Activated T-cell treated with anti-CD3 and anti-CD28 coated beads, Interleukin-2, amount 50 U/mL, for 48 hours (primary cell): ENCODE results near the gene SNCG.
"Not testable (repeated sequence)": the region's sequence is repeated elsewhere in the genome, so short reads cannot be mapped to it uniquely, and the experiment has no call there.

Experiments
- DNase-seq, 2 experiments: peaks; one replicate each; pipeline ENCODE4 v3.0.0-alpha.2; 2020

The SNCG gene

DNA sequence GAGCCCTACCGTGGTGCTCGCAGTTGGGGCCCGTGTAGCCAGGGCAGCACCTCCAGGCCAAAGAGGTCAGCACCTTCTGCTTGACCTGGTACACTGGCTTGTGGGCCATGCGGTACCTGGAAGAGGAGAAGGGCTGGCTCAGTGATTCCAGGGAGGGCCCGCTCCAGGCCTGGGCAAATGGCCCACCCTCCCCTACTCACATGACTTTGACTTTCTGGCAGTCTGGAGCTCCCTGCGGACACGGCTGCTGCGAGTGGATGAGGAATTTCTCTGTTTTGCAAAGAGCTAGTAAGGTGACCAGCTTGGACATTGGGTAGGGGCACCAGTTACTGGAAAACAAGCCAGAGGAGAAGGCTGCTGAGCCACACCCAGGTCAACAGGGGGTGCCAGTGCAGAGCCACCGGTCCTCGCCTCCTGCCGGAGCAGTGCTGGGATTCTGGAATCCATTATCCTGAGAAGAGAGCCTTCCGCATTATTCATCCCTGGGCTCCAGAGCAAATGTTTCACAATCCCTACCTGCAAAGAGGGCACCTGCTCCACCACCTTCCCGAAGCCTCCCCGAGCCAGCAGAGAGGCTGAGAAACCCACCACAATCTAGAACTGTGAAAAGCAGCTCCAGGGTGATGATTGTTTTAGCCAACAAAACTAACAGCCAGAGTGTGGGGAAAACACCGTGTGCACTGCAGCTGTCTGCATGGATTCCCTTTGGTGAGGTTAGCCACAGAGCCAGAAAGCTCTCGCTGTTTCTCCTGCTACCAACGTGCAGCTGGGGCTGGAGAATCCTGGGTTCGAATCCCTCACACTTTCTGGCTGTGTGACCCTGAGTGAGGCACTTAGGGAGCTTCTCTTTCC is 12.8 kb upstream of the SNCG start:
- DNase-seq: peak in 1 of 2 experiments; percentile 12

DNA sequence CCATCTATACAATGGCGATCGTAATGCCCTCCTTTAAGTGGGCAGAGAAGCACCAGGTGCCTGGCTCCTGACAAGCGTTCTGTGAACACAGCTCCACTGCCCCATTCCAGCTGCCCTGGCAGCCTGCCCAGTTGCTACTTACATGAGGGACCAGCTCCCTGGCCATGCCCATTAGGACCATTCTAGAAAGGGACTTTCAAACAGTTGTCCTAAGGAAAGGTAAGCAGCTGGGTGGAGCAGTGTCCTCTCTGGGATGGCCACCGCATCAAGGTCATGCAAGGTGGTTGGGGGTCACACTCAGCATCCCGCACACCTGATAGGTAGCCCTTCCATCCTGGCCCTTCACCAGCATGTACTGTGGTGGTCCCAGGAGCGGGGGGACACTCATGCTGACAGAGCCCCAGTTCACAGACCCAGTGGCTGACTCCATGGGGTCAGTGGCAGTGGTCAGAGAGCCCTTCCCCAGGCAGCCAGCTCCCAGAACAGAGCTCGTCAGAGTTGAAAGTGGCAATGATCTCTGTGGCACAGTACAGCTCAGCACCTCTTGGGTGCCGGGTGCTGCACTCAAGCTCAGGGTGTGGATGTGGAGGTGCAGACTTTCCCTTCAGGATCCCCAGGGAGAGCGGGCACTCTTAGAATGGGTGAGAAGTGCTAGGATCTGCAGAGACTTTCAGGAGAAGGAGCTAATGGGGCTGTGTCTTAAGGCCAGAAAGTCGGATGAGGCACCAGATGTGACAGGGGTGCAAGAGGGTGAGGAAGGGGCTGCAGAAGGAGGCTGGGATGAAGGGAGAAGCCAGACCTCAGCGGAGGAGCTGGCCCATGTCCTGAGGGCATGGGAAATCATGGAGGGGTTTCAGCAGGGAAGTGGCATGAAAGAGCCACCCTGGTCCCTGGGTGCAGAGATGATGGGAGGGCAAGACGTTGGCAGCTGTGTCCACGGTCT is 11.9 kb upstream of the SNCG start:
- DNase-seq: peak in 1 of 2 experiments; percentile 10

GRCh38 chr10:86947806-86948205 is 10.6 kb upstream of the SNCG start:
- not testable (repeated sequence) for DNase-seq

GRCh38 chr10:86950349-86950748 is 8.1 kb upstream of the SNCG start:
- DNase-seq: no peak

- DNase-seq: no peak
These were observed 7.1 kb upstream of the SNCG start for GRCh38 chr10:86951184-86951761.

DNA sequence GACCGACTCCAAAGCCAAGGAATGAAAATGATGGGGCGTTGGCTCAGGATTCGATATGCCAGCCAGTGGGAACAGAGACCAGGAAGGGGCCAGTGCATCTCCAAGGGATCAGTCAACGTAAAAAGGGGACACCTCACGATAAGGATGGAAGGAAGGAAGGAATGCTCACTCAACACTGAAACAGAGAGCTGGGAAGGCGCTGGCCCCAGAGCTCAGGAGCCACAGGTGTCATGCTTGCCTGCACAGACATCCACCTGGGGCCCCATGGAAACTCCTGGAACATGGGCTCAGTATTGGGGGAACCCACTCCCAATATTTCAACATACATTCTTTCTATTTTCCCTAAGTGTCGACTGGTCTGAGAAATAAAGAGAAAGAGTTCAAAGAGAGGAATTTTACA is 6.3 kb upstream of the SNCG start:
- DNase-seq: no peak

DNA sequence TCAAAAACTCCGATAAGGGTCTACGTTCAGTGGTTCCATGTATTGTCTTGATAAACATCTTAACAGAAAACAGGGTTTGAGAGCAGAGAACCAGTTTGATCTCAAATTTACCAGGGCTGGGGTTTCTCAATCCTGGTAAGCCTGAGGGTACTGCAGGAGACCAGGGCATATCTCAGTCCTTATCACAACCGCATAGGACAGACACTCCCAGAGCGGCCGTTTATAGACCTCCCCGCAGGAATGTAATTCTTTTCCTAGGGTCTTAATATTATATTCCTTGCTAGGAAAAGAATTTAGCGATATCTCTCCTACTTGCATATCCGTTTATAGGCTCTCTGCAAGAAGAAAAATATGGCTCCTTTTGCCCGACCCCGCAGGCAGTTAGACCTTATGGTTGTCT is 5.7 kb upstream of the SNCG start:
- DNase-seq: not testable (repeated sequence)

- DNase-seq: no peak
These were observed 4.4 kb upstream of the SNCG start for GRCh38 chr10:86953747-86954680.

DNA sequence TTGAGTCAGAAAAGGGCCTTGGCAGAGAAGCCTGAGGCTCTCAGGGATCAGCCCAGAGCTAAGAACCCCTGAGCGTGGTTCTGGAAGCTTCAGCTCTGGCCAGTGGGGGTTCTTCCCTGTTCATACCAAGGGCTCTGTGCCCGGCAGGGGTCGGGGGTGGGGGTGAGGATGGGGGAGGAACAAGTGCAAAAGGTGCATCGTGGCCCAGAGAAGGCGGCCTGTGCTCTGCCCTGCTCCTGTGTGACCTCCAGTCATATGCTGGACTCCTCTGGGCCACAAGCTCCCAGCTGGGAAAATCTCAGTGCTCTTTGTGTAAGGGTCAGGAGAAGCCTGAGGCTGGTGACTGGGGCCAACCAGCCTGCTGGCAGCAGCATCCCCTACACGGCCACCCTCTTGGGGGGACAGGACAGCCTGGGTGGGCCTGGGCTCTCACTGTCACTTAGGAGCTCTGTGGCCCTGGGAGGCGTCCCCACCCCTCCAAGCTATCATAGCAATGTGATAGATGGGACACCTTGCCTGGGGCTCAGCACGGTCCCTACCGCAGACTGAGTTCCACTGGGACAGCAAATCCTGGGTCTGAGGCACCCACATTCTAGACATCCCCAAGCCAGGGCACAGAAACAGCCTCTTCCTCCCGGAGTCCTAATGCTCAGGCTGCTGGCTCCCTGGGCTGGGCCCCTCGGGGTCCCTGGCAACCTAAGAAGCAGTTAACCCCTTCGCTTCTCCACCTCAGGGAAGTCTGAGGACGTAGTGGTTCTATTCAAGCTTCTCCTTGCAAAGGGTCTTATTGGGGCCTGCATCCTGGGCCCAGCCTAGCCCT is 3.5 kb upstream of the SNCG start:
- no peak for DNase-seq

DNA sequence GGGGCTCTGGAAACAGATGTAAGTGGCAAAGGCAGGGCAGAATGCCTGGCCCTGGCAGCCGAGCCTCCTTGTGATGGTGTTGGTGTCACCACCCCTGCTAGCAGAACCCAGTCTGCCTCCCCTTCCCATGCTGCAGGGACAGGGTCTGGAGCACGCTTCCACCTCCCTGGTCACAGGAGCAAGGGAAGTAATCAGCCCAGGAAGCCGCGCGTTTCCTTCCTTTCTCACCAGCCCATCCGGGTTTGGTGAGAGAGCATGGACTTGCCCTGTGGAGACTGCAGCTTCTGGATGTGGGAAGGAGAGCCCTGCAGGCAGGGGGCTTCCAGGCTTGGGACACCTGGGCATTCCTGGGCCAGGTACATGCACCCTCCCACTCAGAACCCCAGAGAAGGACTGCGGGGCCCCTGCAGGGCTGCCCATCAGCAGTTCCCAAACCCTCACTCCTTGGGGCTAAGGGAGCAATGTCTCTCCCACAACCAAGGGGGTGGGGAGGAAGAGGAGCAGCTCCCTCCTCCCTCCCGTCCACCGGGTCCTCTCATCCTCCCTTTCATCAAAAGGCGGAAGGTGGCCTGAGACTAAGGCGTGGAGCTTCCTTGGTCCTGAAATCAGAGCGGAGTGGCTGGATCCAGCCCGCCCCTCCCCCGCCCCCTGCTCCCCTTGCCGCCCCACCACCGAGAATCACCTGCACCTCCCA is 2.8 kb upstream of the SNCG start:
- no peak for DNase-seq

DNA sequence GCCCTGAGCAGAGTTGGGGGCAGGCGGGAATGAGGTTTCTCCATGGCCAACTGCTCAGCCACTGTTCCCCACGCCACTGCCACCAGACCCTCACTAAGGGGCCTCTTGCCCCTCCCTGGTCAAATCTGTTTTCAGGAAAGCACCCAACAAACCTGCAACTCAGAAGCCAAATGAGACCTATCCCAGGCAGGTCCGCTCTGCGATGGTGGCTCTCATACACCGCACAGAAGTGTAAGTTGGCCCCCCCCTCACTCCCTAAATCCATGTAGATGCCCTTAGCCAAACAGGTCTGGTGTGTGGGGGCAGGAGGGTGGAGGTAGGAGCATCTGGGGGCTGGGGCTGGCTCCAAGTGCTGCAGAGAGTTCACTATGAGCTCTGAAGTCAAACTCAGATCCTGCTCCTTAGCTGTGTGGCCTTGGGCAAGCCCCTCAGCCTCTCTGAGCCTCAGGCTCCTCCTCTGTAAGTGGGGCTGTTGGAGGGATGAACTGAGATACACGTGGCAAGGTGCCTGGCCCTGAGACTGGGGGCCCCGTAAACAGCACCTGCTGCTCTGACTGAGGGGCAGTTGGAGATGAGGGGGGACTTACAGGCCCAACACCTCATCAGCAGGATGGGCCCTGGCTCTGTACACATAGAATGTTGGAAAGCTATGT is 2.1 kb upstream of the SNCG start:
- DNase-seq: no peak

- DNase-seq: no peak
These were observed 1.5 kb upstream of the SNCG start for GRCh38 chr10:86956848-86957448.

DNA sequence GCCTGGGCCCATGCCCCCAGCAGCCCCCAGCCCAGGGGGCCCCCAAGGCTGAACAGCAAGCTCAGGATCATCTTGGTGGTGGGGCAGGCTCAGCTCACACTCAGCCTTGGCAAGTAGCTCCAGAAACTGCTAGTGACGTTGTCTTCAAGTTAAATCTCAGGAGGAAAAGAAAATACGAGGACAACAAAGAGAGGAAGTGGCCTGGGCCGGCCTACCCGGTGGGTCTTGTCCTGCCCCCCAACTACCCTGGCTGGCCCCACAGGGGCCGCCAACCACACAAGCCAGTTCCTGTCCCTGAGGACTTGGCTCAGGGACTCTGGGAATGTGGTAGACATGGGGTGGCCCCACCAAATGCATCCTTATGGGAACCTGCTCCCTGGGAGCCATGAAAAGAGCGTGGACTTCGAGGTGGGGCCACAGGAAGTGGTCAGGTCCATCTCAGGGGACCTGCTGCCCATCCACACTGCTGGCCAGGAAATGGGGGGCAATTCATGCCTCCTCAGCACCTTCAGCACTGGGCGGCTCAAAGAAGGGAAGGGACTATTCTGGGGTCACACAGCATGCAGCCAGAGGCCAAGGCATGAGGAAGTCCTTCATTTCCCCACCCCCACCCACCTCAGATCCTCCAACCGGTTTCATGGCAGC is 806 bp upstream of the SNCG start, which contains the start of gene MMRN2:
MMRN2 (minus strand) TSS at position 145 of the 645 bp plus-strand sequence; CDS start at position 71, 74 bp downstream.
- DNase-seq: no peak

DNA sequence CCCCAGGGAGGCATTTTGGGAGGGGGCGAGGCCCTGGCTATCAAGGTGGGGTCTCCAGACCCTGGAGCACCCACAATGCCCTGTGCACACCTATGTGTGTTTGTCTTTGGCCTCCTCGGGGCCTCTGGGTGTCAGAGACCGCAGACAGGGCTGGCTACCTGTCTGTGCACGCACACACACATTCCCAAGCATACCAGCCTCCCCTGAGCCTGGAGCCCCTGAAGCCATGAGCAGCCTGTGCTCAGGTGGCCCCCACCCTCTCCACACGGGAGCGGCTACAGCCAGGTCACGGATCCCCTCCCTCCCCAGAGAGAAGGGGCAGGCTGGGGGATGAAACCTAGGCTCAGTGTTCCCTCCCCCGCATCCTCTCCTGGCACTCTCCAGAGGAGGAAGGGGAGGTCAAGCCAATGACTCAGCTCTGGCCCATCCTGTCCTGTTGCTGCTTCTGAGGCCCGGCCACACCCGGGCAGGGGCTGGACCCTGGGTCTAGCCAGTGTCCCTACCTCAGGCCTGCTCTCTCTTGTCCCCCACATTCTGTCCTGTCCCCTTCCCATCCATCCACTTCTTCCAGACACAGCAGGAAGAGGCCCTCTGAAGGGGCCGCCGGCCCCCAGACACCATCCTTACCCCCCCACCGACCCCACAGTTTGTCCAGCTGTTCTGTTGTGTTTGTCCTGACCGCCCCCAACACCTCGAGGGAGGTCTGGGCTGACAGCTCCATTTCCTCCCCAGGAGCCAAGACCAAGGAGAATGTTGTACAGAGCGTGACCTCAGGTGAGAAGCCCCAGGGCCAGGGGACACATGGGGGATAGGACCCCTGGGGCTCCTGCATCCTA is 720 bp downstream of the SNCG start:
- no peak for DNase-seq

DNA sequence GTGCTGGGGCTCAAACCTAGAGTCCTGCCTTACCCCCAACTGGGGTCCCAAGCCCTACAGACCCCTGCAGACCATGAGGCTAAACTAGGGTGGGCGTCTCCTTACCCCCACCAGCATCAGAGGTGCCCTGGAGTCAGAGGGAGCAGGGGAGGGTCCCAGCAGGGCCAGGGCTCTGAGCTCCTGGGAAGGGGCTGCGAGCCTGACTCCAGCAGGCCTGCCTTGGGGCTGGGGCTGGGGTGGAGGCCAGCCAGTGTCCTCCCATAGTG is 1.3 kb downstream of the SNCG start:
- no peak for DNase-seq

GRCh38 chr10:86960003-86960862 is 1.8 kb downstream of the SNCG start:
- peak in 1 of 2 experiments; percentile 62 for DNase-seq

DNA sequence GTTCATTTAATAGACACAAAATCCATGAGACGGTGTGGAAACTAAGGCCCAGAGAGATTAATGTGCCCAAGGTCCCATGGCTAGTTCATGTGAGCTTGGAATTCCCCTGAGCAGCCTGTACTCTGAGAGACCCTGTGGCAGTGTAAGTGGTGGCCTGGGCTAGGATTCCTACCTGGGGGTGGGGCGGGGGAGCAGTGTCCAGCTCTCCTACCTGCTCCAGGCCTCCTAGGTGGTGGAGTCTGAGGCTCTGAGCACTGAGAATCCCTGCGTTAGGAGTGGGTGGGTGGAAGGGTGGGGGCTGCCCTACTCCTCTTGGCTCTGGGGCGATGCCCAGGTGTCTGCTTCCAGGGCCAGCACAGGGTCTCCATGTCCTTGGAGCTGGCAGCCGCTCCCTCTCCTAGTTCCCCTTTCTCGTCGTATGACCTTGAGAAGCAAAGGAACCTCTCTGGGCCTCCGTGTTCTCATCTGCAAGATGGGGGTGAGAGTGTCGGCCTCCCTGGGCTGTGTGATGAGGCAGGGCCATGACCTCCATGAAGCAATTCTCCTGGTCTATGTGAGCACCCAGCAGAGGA is 2.5 kb downstream of the SNCG start:
- DNase-seq: no peak
